Activated CD4-positive, alpha-beta T cell treated with anti-CD3 and anti-CD28 coated beads for 4 hours (primary cell): ENCODE data around the gene EYS.
"Not testable (repeated sequence)": the region's sequence is repeated elsewhere in the genome, so short reads cannot be mapped to it uniquely, and the experiment has no call there.

ENCODE experiments used
- DNase-seq, 2 donors: peaks; one replicate each; pipeline ENCODE4 v3.0.0-alpha.2; 2020

Gene EYS

GRCh38 chr6:63800386-63800785, 1906.6 kb downstream of the EYS start:
- not testable (repeated sequence) for DNase-seq

GRCh38 chr6:63799813-63800212, 1907.2 kb downstream of the EYS start:
- DNase-seq, result no peak

- DNase-seq, result no peak
Observed at GRCh38 chr6:63799313-63799712, 1907.7 kb downstream of the EYS start.

- DNase-seq, result no peak
Observed at GRCh38 chr6:63798378-63798777, 1908.6 kb downstream of the EYS start.

- DNase-seq, result no peak
Observed at GRCh38 chr6:63797721-63798120, 1909.3 kb downstream of the EYS start.

- no peak for DNase-seq
Observed at GRCh38 chr6:63795826-63796225, 1911.2 kb downstream of the EYS start.

- no peak for DNase-seq
Observed at GRCh38 chr6:63795006-63795405, 1912.0 kb downstream of the EYS start.

- no peak for DNase-seq
Observed at GRCh38 chr6:63793465-63794137, 1913.4 kb downstream of the EYS start.

GRCh38 chr6:63792736-63793464, 1914.1 kb downstream of the EYS start:
- no peak for DNase-seq

- DNase-seq, result no peak
Observed at GRCh38 chr6:63790334-63790733, 1916.7 kb downstream of the EYS start.

GRCh38 chr6:63789699-63790098, 1917.3 kb downstream of the EYS start:
- DNase-seq, result no peak

- no peak for DNase-seq
Observed at GRCh38 chr6:63788569-63788968, 1918.5 kb downstream of the EYS start.

- DNase-seq, result no peak
Observed at GRCh38 chr6:63787021-63787420, 1920.0 kb downstream of the EYS start.

GRCh38 chr6:63785006-63785405, 1922.0 kb downstream of the EYS start:
- no peak for DNase-seq

GRCh38 chr6:63783096-63783495, 1923.9 kb downstream of the EYS start:
- no peak for DNase-seq

- DNase-seq, result no peak
Observed at GRCh38 chr6:63774961-63775360, 1932.1 kb downstream of the EYS start.

GRCh38 chr6:63773200-63773599, 1933.8 kb downstream of the EYS start:
- no peak for DNase-seq

GRCh38 chr6:63765828-63766227, 1941.2 kb downstream of the EYS start:
- DNase-seq, result no peak

- DNase-seq, result no peak
Observed at GRCh38 chr6:63764318-63764916, 1942.6 kb downstream of the EYS start.

- no peak for DNase-seq
Observed at GRCh38 chr6:63760199-63760598, 1946.8 kb downstream of the EYS start.

GRCh38 chr6:63759605-63760105, 1947.4 kb downstream of the EYS start:
- DNase-seq, result no peak

- DNase-seq, result no peak
Observed at GRCh38 chr6:63757826-63758225, 1949.2 kb downstream of the EYS start.

GRCh38 chr6:63757275-63757674, 1949.8 kb downstream of the EYS start:
- not testable (repeated sequence) for DNase-seq

- DNase-seq, result no peak
Observed at GRCh38 chr6:63750400-63750799, 1956.6 kb downstream of the EYS start.
